Ishikawa (cell line): Measurements from ENCODE around the gene SELENOV.

ENCODE experiments used
- CEBPB ChIP-seq: IDR thresholded peaks from 2 replicates; pipeline ENCODE4 v1.6.1; 2012
- CREB1 ChIP-seq: IDR thresholded peaks from 2 replicates; pipeline ENCODE4 v1.6.1; 2012; ENCODE audit warnings: low read depth
- EGR1 ChIP-seq: IDR thresholded peaks from 2 replicates; pipeline ENCODE4 v1.6.1; 2012
- EP300 ChIP-seq: IDR thresholded peaks from 2 replicates; pipeline ENCODE4 v1.6.1; 2012; ENCODE audit warnings: borderline replicate concordance
- FOXM1 ChIP-seq: IDR thresholded peaks from 2 replicates; pipeline ENCODE4 v1.6.1; 2012; ENCODE audit warnings: low read depth, borderline replicate concordance
- NFIC ChIP-seq: IDR thresholded peaks from 2 replicates; pipeline ENCODE4 v1.6.1; 2012
- RAD21 ChIP-seq: IDR thresholded peaks from 2 replicates; pipeline ENCODE4 v1.6.1; 2012; ENCODE audit warnings: low read depth
- TAF1 ChIP-seq: IDR thresholded peaks from 2 replicates; pipeline ENCODE4 v1.6.1; 2012; ENCODE audit warnings: low read depth, mild to moderate bottlenecking
- TCF12 ChIP-seq: IDR thresholded peaks from 2 replicates; pipeline ENCODE4 v1.6.1; 2012; ENCODE audit warnings: low read depth
- TEAD4 ChIP-seq: IDR thresholded peaks from 2 replicates; pipeline ENCODE4 v1.6.1; 2012
- YY1 ChIP-seq: IDR thresholded peaks from 2 replicates; pipeline ENCODE4 v1.6.1; 2012; ENCODE audit warnings: low read depth
- TF ChIP-seq, protein P1 (sequence below): IDR thresholded peaks from 2 replicates; pipeline ENCODE4 v1.6.1; 2012; ENCODE audit warnings: low read depth, mild to moderate bottlenecking
- TF ChIP-seq, protein P2 (sequence below): IDR thresholded peaks from 2 replicates; pipeline ENCODE4 v1.6.1; 2012
- TF ChIP-seq, protein P3 (sequence below): IDR thresholded peaks from 2 replicates; pipeline ENCODE4 v1.6.1; 2012

DNA sequence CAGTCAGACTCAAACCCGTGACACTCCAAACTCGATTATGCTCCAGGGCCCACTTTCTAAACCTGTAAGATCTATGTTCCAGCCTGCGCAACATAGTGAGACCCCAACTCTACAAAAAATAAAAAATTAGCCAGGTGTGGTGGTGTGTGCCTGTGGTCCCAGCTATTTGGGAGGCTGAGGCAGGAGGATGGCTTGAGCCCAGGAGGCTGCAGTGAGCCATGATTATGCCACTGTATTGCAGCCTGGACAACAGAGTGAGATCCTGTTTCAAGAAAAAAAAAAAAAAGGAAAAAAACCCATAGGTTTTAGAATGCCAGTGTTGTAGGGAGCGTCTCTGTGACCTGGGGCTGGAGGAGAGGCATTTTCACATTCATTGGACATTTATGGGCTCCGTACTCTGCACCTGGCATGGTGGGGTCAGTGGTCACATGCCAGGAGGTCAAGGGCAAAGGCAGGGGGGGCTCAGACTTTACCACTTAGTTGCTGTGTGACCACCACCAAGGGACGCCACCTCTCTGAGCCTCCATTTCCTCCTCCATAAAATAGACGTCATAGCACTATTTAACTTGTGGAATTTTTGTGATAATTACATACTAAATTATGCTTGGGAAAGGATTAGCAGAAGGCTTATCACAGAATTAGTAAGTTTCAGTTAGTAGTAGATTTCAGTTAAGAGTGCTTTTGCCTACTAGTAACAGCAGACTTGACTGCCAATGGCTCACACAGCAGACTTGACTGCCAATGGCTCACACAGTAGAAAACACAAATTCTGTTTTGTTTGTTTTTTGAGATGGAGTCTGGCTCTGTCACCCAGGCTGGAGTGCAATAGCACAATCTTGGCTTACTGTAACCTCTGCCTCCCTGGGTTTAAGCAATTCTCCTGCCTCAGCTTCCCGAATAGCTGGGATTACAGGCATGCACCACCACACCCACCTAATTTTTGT is 5.9 kb downstream of the SELENOV start:
- TF ChIP-seq, protein P1, sequence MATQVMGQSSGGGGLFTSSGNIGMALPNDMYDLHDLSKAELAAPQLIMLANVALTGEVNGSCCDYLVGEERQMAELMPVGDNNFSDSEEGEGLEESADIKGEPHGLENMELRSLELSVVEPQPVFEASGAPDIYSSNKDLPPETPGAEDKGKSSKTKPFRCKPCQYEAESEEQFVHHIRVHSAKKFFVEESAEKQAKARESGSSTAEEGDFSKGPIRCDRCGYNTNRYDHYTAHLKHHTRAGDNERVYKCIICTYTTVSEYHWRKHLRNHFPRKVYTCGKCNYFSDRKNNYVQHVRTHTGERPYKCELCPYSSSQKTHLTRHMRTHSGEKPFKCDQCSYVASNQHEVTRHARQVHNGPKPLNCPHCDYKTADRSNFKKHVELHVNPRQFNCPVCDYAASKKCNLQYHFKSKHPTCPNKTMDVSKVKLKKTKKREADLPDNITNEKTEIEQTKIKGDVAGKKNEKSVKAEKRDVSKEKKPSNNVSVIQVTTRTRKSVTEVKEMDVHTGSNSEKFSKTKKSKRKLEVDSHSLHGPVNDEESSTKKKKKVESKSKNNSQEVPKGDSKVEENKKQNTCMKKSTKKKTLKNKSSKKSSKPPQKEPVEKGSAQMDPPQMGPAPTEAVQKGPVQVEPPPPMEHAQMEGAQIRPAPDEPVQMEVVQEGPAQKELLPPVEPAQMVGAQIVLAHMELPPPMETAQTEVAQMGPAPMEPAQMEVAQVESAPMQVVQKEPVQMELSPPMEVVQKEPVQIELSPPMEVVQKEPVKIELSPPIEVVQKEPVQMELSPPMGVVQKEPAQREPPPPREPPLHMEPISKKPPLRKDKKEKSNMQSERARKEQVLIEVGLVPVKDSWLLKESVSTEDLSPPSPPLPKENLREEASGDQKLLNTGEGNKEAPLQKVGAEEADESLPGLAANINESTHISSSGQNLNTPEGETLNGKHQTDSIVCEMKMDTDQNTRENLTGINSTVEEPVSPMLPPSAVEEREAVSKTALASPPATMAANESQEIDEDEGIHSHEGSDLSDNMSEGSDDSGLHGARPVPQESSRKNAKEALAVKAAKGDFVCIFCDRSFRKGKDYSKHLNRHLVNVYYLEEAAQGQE = no peak
- TF ChIP-seq, protein P2, sequence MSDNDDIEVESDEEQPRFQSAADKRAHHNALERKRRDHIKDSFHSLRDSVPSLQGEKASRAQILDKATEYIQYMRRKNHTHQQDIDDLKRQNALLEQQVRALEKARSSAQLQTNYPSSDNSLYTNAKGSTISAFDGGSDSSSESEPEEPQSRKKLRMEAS = no peak
- TF ChIP-seq RAD21 (no peak), TAF1 (no peak), CEBPB (no peak), NFIC (no peak), TCF12 (no peak), YY1 (no peak), FOXM1 (no peak), EP300 (no peak), CREB1 (no peak), EGR1 (no peak), TEAD4 (no peak)
- TF ChIP-seq, protein P3, sequence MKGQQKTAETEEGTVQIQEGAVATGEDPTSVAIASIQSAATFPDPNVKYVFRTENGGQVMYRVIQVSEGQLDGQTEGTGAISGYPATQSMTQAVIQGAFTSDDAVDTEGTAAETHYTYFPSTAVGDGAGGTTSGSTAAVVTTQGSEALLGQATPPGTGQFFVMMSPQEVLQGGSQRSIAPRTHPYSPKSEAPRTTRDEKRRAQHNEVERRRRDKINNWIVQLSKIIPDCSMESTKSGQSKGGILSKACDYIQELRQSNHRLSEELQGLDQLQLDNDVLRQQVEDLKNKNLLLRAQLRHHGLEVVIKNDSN = no peak
